GM12878 (cell line): ENCODE data around the gene DUSP16. TPM values are rescaled to one million over a fixed set of nuclear protein-coding genes. Genes with fewer than 3 reads are reported as not detected.

Experiments used
- ATAC-seq: fragments of 200-7000 bp; cut with Tn5 transposase; 3 replicates; pipeline ENCODE4 v1.9.1; 2020; ENCODE audit warnings: mild to moderate bottlenecking, moderate library complexity
- BruUV-seq: library from RNA; stranded (reverse); fragments of 400-500 nt; replicated peaks from 2 replicates; lab custom pipeline; 2021; lab: Mats Ljungman, UMichigan
- CTCF ChIA-PET: fragments of 300-600 bp; sonication (Branson Sonifier 250); formaldehyde crosslinking; extraction: SDS; loops from one replicate; lab custom pipeline; 2021; ENCODE audit warnings: inconsistent platforms; lab: Yijun Ruan, JAX
- POLR2A ChIA-PET: fragments of 350-600 bp; formaldehyde crosslinking; extraction: SDS; loops from one replicate; lab custom pipeline; 2021; ENCODE audit warnings: inconsistent platforms; lab: Charles Lee
- RAD21 ChIA-PET: fragments of 300-600 bp; sonication (Branson Sonifier 250); formaldehyde crosslinking; loops from one replicate; lab custom pipeline; 2023; ENCODE audit warnings: antibody characterized with exemption; ENCODE audit not compliant: unreplicated experiment; lab: Charles Lee
- SMC1A ChIA-PET: fragments of 300-600 bp; sonication (Branson Sonifier 250); formaldehyde crosslinking; loops from one replicate; lab custom pipeline; 2023; ENCODE audit not compliant: unreplicated experiment, uncharacterized antibody; lab: Charles Lee
- DNase-seq: peaks from one replicate; pipeline ENCODE4 v3.0.0-alpha.2; 2011; ENCODE audit warnings: low read depth, low spot score
- FAIRE-seq: peaks from 3 replicates; lab custom pipeline; 2011; peaks lifted over from hg19 to GRCh38; lab: Jason Lieb, UNC
- H2AFZ ChIP-seq: 2 replicates; pipeline ENCODE4 v1.6.0; 2011; ENCODE audit warnings: low read depth, low read length, control low read depth; ENCODE audit not compliant: control insufficient read depth
- H3K27ac ChIP-seq: 2 replicates; pipeline ENCODE4 v1.5.1; 2011; ENCODE audit warnings: control low read depth; ENCODE audit not compliant: control insufficient read depth, insufficient read depth
- H3K27me3 ChIP-seq, 2 experiments: replicated peaks in 1 of 2; 2 replicates each; pipeline versions ENCODE4 v1.6.0 to v1.6.1; 2011; ENCODE audit warnings: low read length in 1 of 2; ENCODE audit not compliant: control insufficient read depth in 2 of 2, insufficient read depth in 2 of 2
- H3K36me3 ChIP-seq, 2 experiments: 2 replicates each; pipeline ENCODE4 v1.5.1; 2011; ENCODE audit warnings: low read length in 1 of 2; ENCODE audit not compliant: control insufficient read depth in 2 of 2, insufficient read depth in 2 of 2
- H3K4me1 ChIP-seq: 2 replicates; pipeline ENCODE4 v1.6.1; 2011; ENCODE audit warnings: mild to moderate bottlenecking, low read length, moderate library complexity, mixed read lengths; ENCODE audit not compliant: control insufficient read depth, insufficient read depth
- H3K4me2 ChIP-seq: 2 replicates; pipeline ENCODE4 v1.6.0; 2011; ENCODE audit warnings: control low read depth; ENCODE audit not compliant: control insufficient read depth, insufficient read depth
- H3K4me3 ChIP-seq: fragments of 200-600 bp; sonication (generic); 2 replicates; pipeline ENCODE4 v1.5.1; 2016
- H3K79me2 ChIP-seq: 2 replicates; pipeline ENCODE4 v1.6.0; 2011; ENCODE audit warnings: low read length; ENCODE audit not compliant: control insufficient read depth, insufficient read depth
- H3K9ac ChIP-seq: 2 replicates; pipeline ENCODE4 v1.8.0; 2011; ENCODE audit warnings: low read length, control low read depth, mixed read lengths; ENCODE audit not compliant: control insufficient read depth, insufficient read depth
- H3K9me3 ChIP-seq: replicated peaks from 3 replicates; pipeline ENCODE4 v1.5.1; 2011; ENCODE audit warnings: mild to moderate bottlenecking, low read length; ENCODE audit not compliant: control insufficient read depth, insufficient read depth
- H4K20me1 ChIP-seq: 2 replicates; pipeline ENCODE4 v1.6.0; 2011; ENCODE audit not compliant: control insufficient read depth, insufficient read depth
- CREB1 ChIP-seq: IDR thresholded peaks from 2 replicates; pipeline ENCODE4 v1.6.1; 2012; ENCODE audit warnings: low read depth, mild to moderate bottlenecking, inconsistent platforms
- DPF2 ChIP-seq: fragments of 450-650 bp; IDR thresholded peaks from 2 replicates; pipeline ENCODE4 v1.6.1; 2017; ENCODE audit warnings: mild to moderate bottlenecking
- HDAC6 ChIP-seq: fragments of 200-600 bp; sonication (generic); IDR thresholded peaks from one replicate; pipeline ENCODE4 v1.8.0; 2017; ENCODE audit warnings: antibody characterized with exemption; ENCODE audit not compliant: unreplicated experiment
- MAX ChIP-seq: IDR thresholded peaks from 2 replicates; pipeline ENCODE4 v1.6.1; 2012; ENCODE audit warnings: low read depth, low read length, improper control_type of control experiment
- MYC ChIP-seq: IDR thresholded peaks from 2 replicates; pipeline ENCODE4 v1.6.1; 2011; ENCODE audit warnings: mild to moderate bottlenecking, low read length, moderate library complexity, inconsistent platforms; ENCODE audit not compliant: insufficient read depth, insufficient replicate concordance, insufficient read length, severe bottlenecking
- RAD21 ChIP-seq: IDR thresholded peaks from 2 replicates; pipeline ENCODE4 v1.6.1; 2011; ENCODE audit warnings: mild to moderate bottlenecking, low read depth, low read length, moderate library complexity; ENCODE audit not compliant: insufficient read depth
- RB1 ChIP-seq: fragments of 450-650 bp; formaldehyde crosslinking; IDR thresholded peaks from 2 replicates; pipeline ENCODE4 v1.6.1; 2017; ENCODE audit warnings: mild to moderate bottlenecking, borderline replicate concordance
- SREBF1 ChIP-seq: IDR thresholded peaks from 2 replicates; pipeline ENCODE4 v1.6.1; 2012; ENCODE audit warnings: mild to moderate bottlenecking, low read length
- SREBF2 ChIP-seq: IDR thresholded peaks from 2 replicates; pipeline ENCODE4 v1.6.1; 2012; ENCODE audit warnings: mild to moderate bottlenecking, low read length
- ZNF207 ChIP-seq: fragments of 450-650 bp; IDR thresholded peaks from 2 replicates; pipeline ENCODE4 v1.6.1; 2014; ENCODE audit warnings: antibody characterized with exemption, mild to moderate bottlenecking, borderline replicate concordance
- whole genome bisulfite sequencing: methylation state at CpG from one replicate; pipeline ENCODE4 v1.1.6; 2016; ENCODE audit warnings: low lambda C conversion rate; ENCODE audit not compliant: insufficient replicate concordance, insufficient coverage; ENCODE audit errors: missing lambda C conversion rate; 5-methylcytosine and 5-hydroxymethylcytosine counted together
- in situ Hi-C: fragments of 300-500 bp; cut with MboI; formaldehyde crosslinking; loops from 9 replicates; pipeline ENCODE4 v1.14.3; 2018; ENCODE audit warnings: mixed read lengths
- intact Hi-C: fragments of 100-400 bp; cut with micrococcal nuclease; formaldehyde crosslinking; loops from one replicate; pipeline ENCODE4 v1.14.2; 2022; ENCODE audit not compliant: unreplicated experiment
- polyA plus RNA-seq, 11 experiments: library from polyadenylated mRNA; depleted of rRNA in 4 of 11; unstranded in 6 of 11; stranded (reverse) in 5 of 11; fragments of >200 nt; fragmentation: Nextera tagmentation in 4 of 11; fragmentation: Illumina TruSeq in 1 of 11; extraction: Ambion mirVana in 4 of 11; extraction: Trizol in 1 of 11; gene quantifications; 1 replicate in 1 of 11; 2 replicates in 10 of 11; pipeline versions ENCODE4 v1.2.1 to v1.2.3, GENCODE V29; 2011 to 2016; ENCODE audit warnings: inconsistent platforms in 2 of 11, missing spikeins in 2 of 11, low read depth in 1 of 11
- total RNA-seq, 4 experiments: library from RNA; depleted of rRNA in 3 of 4; stranded (reverse); fragments of >200 nt in 3 of 4; fragmentation: Illumina TruSeq in 1 of 4; extraction: Trizol in 1 of 4; gene quantifications; 2 replicates each; pipeline versions ENCODE4 v1.2.1 to v1.2.3, GENCODE V29; 2013 to 2021
- TF ChIP-seq, protein P1 (sequence below): IDR thresholded peaks from 2 replicates; pipeline ENCODE4 v1.6.1; 2011; ENCODE audit warnings: borderline replicate concordance, low read depth, mild to moderate bottlenecking, moderate library complexity, mixed read lengths, low read length; ENCODE audit not compliant: insufficient read depth; ENCODE audit errors: extremely low read length
- TF ChIP-seq, protein P2 (sequence below): IDR thresholded peaks from 2 replicates; pipeline ENCODE4 v1.6.1; 2012; ENCODE audit warnings: improper control_type of control experiment, low read depth, low read length; ENCODE audit not compliant: insufficient replicate concordance
- TF ChIP-seq, protein P3 (sequence below): IDR thresholded peaks from 2 replicates; pipeline ENCODE4 v1.6.1; 2012; ENCODE audit warnings: low read depth, low read length, improper control_type of control experiment

DUSP16 gene
- total and polyA plus RNA-seq, 10 of the 15 experiments (the other 5 are each of a cell fraction or from before 2014, with no cell fraction given), result 3.9 to 75.3 (median 26.8) TPM

GRCh38 chr12:12609692-12610091, 47.0 kb upstream of the DUSP16 start (continued):
- no peak for TF ChIP-seq MAX
- TF ChIP-seq CREB1, result no peak
- no peak for TF ChIP-seq MYC

GRCh38 chr12:12608557-12608957, 45.9 kb upstream of the DUSP16 start:
- ChIA-PET RAD21 (interaction anchor here (0.7 to 5.2 kb wide), 26 partner anchors 9 to 275 kb away, joined by 3 to 103 read pairs (median 4); partner anchors contain the start of genes BORCS5 and DUSP16), SMC1A (interaction anchor here (0.8 to 4.9 kb wide), 33 partner anchors 17 to 523 kb away, joined by 3 to 102 read pairs (median 5); partner anchors contain the start of genes BORCS5 and DUSP16), CTCF (interaction anchor here (0.6 to 4.4 kb wide), 24 partner anchors 9 to 527 kb away, joined by 3 to 70 read pairs (median 6); partner anchors contain the start of gene DUSP16), POLR2A (interaction anchor here (0.6 to 1.5 kb wide), 7 partner anchors 25 to 232 kb away, joined by 3 to 5 read pairs (median 4); partner anchors contain the start of gene DUSP16)
- no peak overlapping the region for H3K4me2 ChIP-seq
- peaks cover 12% of the 10 kb centered on the region for H3K79me2 ChIP-seq
- no peak overlapping the region for H3K4me3 ChIP-seq
- no peaks in the 10 kb centered on the region for H3K9me3 ChIP-seq
- FAIRE-seq (no peak), ATAC-seq (peak; percentile 36), DNase-seq (peak; percentile 57)
- WGBS, result 36% methylated on average over 1 of the region's 1 CpG
- BruUV-seq, result no TSS peak
- no peaks in the 10 kb centered on the region for H3K27me3 ChIP-seq
- in situ Hi-C loops, result no loop called here
- no peak overlapping the region for H3K9ac ChIP-seq
- peak overlapping the region; percentile 71; the same call in 1 of the 2 replicates for H2AFZ ChIP-seq
- intact Hi-C loops, result loop anchor here (1.0 to 5.0 kb wide), 2 partner anchors 131 to 232 kb away; no protein-coding TSS in a partner anchor
- peaks cover 23% of the 10 kb centered on the region for H3K4me1 ChIP-seq
- H3K36me3 ChIP-seq, result no peaks in the 10 kb centered on the region
- no peak overlapping the region for H3K27ac ChIP-seq
- no peaks in the 10 kb centered on the region for H4K20me1 ChIP-seq
- TF ChIP-seq RAD21, result peak; percentile 92
- no peak for TF ChIP-seq DPF2
- TF ChIP-seq, protein P1, sequence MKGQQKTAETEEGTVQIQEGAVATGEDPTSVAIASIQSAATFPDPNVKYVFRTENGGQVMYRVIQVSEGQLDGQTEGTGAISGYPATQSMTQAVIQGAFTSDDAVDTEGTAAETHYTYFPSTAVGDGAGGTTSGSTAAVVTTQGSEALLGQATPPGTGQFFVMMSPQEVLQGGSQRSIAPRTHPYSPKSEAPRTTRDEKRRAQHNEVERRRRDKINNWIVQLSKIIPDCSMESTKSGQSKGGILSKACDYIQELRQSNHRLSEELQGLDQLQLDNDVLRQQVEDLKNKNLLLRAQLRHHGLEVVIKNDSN, result no peak
- TF ChIP-seq, protein P2, sequence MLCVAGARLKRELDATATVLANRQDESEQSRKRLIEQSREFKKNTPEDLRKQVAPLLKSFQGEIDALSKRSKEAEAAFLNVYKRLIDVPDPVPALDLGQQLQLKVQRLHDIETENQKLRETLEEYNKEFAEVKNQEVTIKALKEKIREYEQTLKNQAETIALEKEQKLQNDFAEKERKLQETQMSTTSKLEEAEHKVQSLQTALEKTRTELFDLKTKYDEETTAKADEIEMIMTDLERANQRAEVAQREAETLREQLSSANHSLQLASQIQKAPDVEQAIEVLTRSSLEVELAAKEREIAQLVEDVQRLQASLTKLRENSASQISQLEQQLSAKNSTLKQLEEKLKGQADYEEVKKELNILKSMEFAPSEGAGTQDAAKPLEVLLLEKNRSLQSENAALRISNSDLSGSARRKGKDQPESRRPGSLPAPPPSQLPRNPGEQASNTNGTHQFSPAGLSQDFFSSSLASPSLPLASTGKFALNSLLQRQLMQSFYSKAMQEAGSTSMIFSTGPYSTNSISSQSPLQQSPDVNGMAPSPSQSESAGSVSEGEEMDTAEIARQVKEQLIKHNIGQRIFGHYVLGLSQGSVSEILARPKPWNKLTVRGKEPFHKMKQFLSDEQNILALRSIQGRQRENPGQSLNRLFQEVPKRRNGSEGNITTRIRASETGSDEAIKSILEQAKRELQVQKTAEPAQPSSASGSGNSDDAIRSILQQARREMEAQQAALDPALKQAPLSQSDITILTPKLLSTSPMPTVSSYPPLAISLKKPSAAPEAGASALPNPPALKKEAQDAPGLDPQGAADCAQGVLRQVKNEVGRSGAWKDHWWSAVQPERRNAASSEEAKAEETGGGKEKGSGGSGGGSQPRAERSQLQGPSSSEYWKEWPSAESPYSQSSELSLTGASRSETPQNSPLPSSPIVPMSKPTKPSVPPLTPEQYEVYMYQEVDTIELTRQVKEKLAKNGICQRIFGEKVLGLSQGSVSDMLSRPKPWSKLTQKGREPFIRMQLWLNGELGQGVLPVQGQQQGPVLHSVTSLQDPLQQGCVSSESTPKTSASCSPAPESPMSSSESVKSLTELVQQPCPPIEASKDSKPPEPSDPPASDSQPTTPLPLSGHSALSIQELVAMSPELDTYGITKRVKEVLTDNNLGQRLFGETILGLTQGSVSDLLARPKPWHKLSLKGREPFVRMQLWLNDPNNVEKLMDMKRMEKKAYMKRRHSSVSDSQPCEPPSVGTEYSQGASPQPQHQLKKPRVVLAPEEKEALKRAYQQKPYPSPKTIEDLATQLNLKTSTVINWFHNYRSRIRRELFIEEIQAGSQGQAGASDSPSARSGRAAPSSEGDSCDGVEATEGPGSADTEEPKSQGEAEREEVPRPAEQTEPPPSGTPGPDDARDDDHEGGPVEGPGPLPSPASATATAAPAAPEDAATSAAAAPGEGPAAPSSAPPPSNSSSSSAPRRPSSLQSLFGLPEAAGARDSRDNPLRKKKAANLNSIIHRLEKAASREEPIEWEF, result no peak
- TF ChIP-seq, protein P3, sequence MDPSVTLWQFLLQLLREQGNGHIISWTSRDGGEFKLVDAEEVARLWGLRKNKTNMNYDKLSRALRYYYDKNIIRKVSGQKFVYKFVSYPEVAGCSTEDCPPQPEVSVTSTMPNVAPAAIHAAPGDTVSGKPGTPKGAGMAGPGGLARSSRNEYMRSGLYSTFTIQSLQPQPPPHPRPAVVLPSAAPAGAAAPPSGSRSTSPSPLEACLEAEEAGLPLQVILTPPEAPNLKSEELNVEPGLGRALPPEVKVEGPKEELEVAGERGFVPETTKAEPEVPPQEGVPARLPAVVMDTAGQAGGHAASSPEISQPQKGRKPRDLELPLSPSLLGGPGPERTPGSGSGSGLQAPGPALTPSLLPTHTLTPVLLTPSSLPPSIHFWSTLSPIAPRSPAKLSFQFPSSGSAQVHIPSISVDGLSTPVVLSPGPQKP, result no peak
- no peak for TF ChIP-seq ZNF207
- peak; percentile 20; the same call in 1 of the 2 replicates for TF ChIP-seq RB1
- TF ChIP-seq SREBF1, result no peak
- TF ChIP-seq HDAC6, result no peak
- TF ChIP-seq SREBF2, result no peak
